Esophagus muscularis mucosa (tissue), 4 donors: ENCODE data around the gene ACER3.

Experiments used
- EP300 ChIP-seq: sonication (generic); formaldehyde crosslinking; IDR thresholded peaks from one replicate; pipeline ENCODE4 v1.6.1; 2017; ENCODE audit warnings: antibody characterized with exemption
- POLR2A ChIP-seq: fragments of 450-650 bp; IDR thresholded peaks from one replicate; pipeline ENCODE4 v1.6.1; 2017; ENCODE audit warnings: antibody characterized with exemption, moderate library complexity, mild to moderate bottlenecking, low read depth
- POLR2AphosphoS5 ChIP-seq, 2 donors: sonication (generic); formaldehyde crosslinking; IDR thresholded peaks; one replicate each; pipeline ENCODE4 v1.6.1; 2017; ENCODE audit warnings: antibody characterized with exemption in 2 of 2
- TF ChIP-seq, protein P1 (sequence below), 3 experiments: fragments of 200-600 bp in 2 of 3; fragments of 450-650 bp in 1 of 3; sonication (generic) in 2 of 3; IDR thresholded peaks; one replicate each; pipeline ENCODE4 v1.5.1; 2017 to 2019; ENCODE audit warnings: antibody characterized with exemption in 3 of 3, mild to moderate bottlenecking in 2 of 3, moderate library complexity in 1 of 3

DNA sequence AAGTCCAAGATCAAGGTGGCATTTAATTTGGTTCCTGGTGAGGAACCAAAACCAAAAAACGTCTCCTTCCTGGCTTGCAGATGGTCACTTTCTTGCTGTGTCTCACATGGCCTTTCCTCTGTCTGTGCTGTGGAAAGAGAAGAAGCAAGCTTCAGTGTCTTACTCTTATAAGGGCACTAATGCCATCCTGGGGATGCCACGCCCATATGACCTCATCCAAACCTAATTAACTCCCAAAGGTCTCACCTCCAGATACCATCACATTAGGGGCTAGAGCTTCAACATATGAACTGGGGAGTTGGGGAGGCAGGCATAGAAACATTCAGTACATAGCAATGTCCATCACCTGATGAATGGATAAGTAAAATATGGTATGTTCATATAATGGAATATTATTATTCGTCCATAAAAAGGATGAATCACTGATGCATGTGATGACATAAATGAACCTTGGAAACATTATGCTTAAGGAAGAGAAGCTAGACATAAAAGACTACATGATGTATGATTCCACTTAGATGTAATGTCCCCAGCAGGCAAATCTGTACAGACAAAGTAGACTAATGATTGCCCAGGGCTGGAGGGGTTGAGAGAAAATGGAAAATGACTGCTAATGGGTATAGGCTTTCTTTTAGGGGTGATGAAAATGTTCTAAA is 94.9 kb downstream of the ACER3 start:
- TF ChIP-seq POLR2AphosphoS5 (IDR thresholded peaks at IDR 0.05): no peak
- no peak for TF ChIP-seq POLR2A
- no peak for TF ChIP-seq EP300
- TF ChIP-seq, protein P1, sequence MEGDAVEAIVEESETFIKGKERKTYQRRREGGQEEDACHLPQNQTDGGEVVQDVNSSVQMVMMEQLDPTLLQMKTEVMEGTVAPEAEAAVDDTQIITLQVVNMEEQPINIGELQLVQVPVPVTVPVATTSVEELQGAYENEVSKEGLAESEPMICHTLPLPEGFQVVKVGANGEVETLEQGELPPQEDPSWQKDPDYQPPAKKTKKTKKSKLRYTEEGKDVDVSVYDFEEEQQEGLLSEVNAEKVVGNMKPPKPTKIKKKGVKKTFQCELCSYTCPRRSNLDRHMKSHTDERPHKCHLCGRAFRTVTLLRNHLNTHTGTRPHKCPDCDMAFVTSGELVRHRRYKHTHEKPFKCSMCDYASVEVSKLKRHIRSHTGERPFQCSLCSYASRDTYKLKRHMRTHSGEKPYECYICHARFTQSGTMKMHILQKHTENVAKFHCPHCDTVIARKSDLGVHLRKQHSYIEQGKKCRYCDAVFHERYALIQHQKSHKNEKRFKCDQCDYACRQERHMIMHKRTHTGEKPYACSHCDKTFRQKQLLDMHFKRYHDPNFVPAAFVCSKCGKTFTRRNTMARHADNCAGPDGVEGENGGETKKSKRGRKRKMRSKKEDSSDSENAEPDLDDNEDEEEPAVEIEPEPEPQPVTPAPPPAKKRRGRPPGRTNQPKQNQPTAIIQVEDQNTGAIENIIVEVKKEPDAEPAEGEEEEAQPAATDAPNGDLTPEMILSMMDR (IDR thresholded peaks at IDR 0.05): no peak
